Tibial artery (tissue), 4 donors: ENCODE results near the gene ENHO.
"Not testable (repeated sequence)": the region's sequence is repeated elsewhere in the genome, so short reads cannot be mapped to it uniquely, and the experiment has no call there.

ENCODE experiments used
- DNase-seq, 2 donors: peaks; one replicate each; pipeline ENCODE4 v3.0.0-alpha.2; 2019
- H3K27ac ChIP-seq, 2 donors: fragments of 200-600 bp; sonication (generic) in 1 of 2; 1 replicate in 1 of 2; 2 replicates in 1 of 2; pipeline ENCODE4 v1.5.1; 2018 to 2019; ENCODE audit warnings: mild to moderate bottlenecking in 1 of 2
- H3K27me3 ChIP-seq, 2 donors: fragments of 200-600 bp; sonication (generic) in 1 of 2; one replicate each; pipeline versions ENCODE4 v1.5.1 to v1.6.0; 2016 to 2019
- H3K36me3 ChIP-seq, 3 donors: fragments of 200-600 bp; sonication (generic) in 2 of 3; one replicate each; pipeline ENCODE4 v1.5.1; 2016 to 2019; ENCODE audit warnings: mild to moderate bottlenecking in 2 of 3
- H3K4me1 ChIP-seq, 4 donors: fragments of 200-600 bp; sonication (generic) in 2 of 4; 1 replicate in 3 of 4; 2 replicates in 1 of 4; pipeline ENCODE4 v1.5.1; 2016 to 2019
- H3K4me3 ChIP-seq, 2 donors: fragments of 200-600 bp; sonication (generic) in 1 of 2; 1 replicate in 1 of 2; 2 replicates in 1 of 2; pipeline ENCODE4 v1.5.1; 2018 to 2019; ENCODE audit warnings: mild to moderate bottlenecking in 2 of 2
- H3K9me3 ChIP-seq, 3 donors: fragments of 200-600 bp; sonication (generic) in 1 of 3; one replicate each; pipeline ENCODE4 v1.5.1; 2016 to 2019
- intact Hi-C: fragments of 100-400 bp; cut with DNase I; formaldehyde crosslinking; loops from one replicate; pipeline ENCODE4 v1.15.0; 2023; ENCODE audit warnings: low total_unique reads
- TF ChIP-seq, protein P1 (sequence below), 2 experiments: fragments of 200-600 bp in 1 of 2; fragments of 450-650 bp in 1 of 2; IDR thresholded peaks; one replicate each; pipeline ENCODE4 v1.5.1; 2017 to 2019; ENCODE audit warnings: antibody characterized with exemption in 2 of 2, mild to moderate bottlenecking in 1 of 2, moderate library complexity in 1 of 2

The ENHO gene

GRCh38 chr9:34540827-34541226 lies 18.0 kb upstream of the ENHO start:
- TF ChIP-seq, protein P1, sequence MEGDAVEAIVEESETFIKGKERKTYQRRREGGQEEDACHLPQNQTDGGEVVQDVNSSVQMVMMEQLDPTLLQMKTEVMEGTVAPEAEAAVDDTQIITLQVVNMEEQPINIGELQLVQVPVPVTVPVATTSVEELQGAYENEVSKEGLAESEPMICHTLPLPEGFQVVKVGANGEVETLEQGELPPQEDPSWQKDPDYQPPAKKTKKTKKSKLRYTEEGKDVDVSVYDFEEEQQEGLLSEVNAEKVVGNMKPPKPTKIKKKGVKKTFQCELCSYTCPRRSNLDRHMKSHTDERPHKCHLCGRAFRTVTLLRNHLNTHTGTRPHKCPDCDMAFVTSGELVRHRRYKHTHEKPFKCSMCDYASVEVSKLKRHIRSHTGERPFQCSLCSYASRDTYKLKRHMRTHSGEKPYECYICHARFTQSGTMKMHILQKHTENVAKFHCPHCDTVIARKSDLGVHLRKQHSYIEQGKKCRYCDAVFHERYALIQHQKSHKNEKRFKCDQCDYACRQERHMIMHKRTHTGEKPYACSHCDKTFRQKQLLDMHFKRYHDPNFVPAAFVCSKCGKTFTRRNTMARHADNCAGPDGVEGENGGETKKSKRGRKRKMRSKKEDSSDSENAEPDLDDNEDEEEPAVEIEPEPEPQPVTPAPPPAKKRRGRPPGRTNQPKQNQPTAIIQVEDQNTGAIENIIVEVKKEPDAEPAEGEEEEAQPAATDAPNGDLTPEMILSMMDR (IDR thresholded peaks at IDR 0.05): no peak
- intact Hi-C loops: no loop called here
- Histone ChIP-seq H3K36me3 (no peaks in the 10 kb centered on the region), H3K27ac (no peak overlapping the region), H3K9me3 (no peaks in the 10 kb centered on the region), H3K4me3 (no peak overlapping the region), H3K4me1 (no peaks in the 10 kb centered on the region), H3K27me3 (peaks cover 0 to 14% of the 10 kb centered on the region in 2 donors)
- no peak for DNase-seq

DNA sequence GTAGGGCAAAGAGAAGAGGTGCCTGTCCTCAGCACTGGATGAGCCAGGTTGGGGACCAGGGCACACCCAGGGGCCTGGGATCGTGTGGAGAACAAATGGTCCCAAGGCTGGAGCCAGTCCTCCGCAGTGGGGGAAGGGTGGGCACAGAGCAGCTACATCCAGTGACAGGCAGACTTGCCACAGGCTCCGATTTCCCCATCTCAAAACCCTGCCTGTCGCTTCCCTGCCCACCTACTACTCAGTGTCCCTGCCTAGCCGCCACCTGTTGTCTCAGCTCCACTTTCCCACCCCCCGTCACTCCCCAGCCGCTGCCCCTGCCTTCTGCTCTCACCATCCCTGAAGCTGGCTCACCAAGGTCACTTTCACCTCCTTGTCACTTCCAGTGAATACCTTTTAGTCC lies 13.9 kb upstream of the ENHO start:
- Histone ChIP-seq H3K9me3 (peaks cover 0 to 11% (median 9%) of the 10 kb centered on the region in 3 donors), H3K36me3 (no peaks in the 10 kb centered on the region), H3K27me3 (peaks cover 0 to 40% of the 10 kb centered on the region in 2 donors), H3K4me1 (no peaks in the 10 kb centered on the region), H3K27ac (no peak overlapping the region), H3K4me3 (no peak overlapping the region)
- TF ChIP-seq, protein P1 (IDR thresholded peaks at IDR 0.05): no peak
- intact Hi-C loops: no loop called here
- no peak for DNase-seq

DNA sequence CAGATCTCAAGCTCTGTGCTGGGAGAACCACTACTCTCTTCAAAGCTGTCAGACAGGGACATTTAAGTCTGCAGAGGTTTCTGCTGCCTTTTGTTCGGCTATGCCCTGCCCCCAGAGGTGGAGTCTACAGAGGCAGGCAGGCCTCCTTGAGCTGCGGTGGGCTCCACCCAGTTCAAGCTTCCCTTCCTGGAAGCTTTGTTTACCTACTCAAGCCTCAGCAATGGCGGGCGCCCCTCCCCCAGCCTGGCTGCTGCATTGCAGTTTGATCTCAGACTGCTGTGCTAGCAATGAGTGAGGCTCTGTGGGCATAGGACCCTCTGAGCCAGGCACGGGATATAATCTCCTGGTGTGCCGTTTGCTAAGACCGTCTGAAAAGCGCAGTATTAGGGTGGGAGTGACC lies 9.3 kb upstream of the ENHO start:
- intact Hi-C loops, DNase-seq, H3K27ac ChIP-seq, H3K36me3 ChIP-seq, H3K4me3 ChIP-seq, H3K4me1 ChIP-seq: not testable (repeated sequence)
- Histone ChIP-seq H3K9me3 (peaks cover 0 to 11% (median 10%) of the 10 kb centered on the region in 3 donors), H3K27me3 (peaks cover 0 to 43% of the 10 kb centered on the region in 2 donors)

GRCh38 chr9:34526026-34526425 lies 3.2 kb upstream of the ENHO start:
- DNase-seq: peak in 1 of 2 donors; percentile 13
- Histone ChIP-seq H3K27ac (no peak overlapping the region), H3K36me3 (no peaks in the 10 kb centered on the region), H3K4me3 (no peak overlapping the region), H3K9me3 (no peaks in the 10 kb centered on the region), H3K27me3 (peaks cover 0 to 5% of the 10 kb centered on the region in 2 donors), H3K4me1 (peaks cover 0 to 15% (median 8%) of the 10 kb centered on the region in 4 donors)
- intact Hi-C loops: no loop called here
- TF ChIP-seq, protein P1 (IDR thresholded peaks at IDR 0.05): no peak

- intact Hi-C loops: loop anchor here (5.0 kb wide), 1 partner anchor 67 kb away; the partner anchor contains the start of genes DNAI1 and FAM219A
- H3K4me3 ChIP-seq: no peak overlapping the region
Observed at GRCh38 chr9:34524349-34524748, 1.6 kb upstream of the ENHO start.

More at GRCh38 chr9:34524349-34524748, 1.6 kb upstream of the ENHO start:
- no peak for DNase-seq
- H3K36me3 ChIP-seq: no peaks in the 10 kb centered on the region
- H3K27ac ChIP-seq: no peak overlapping the region
- TF ChIP-seq, protein P1 (IDR thresholded peaks at IDR 0.05): no peak
- H3K9me3 ChIP-seq: no peaks in the 10 kb centered on the region
- peaks cover 0 to 15% (median 8%) of the 10 kb centered on the region in 4 donors for H3K4me1 ChIP-seq
- peaks cover 0 to 5% of the 10 kb centered on the region in 2 donors for H3K27me3 ChIP-seq
